Activated CD4-positive, alpha-beta T cell treated with anti-CD3 and anti-CD28 coated beads, Interleukin-2, amount 10 ng/mL, durations not matched to agents 24 days and 14 days (primary cell): Measurements from ENCODE around the gene STARD3. TPM values are rescaled to one million over a fixed set of nuclear protein-coding genes. Genes with fewer than 3 reads are reported as not detected.
"Not testable (repeated sequence)": the region's sequence is repeated elsewhere in the genome, so short reads cannot be mapped to it uniquely, and the experiment has no call there.

ENCODE experiments used
- DNase-seq: peaks from one replicate; pipeline ENCODE4 v3.0.0; 2022
- H3K27ac Mint-ChIP-seq: one replicate; pipeline ENCODE4 v1.8.0; 2022; ENCODE audit warnings: mild to moderate bottlenecking, mixed read lengths
- H3K27me3 Mint-ChIP-seq: one replicate; pipeline ENCODE4 v1.8.0; 2022; ENCODE audit warnings: mixed read lengths
- H3K36me3 Mint-ChIP-seq: one replicate; pipeline ENCODE4 v1.8.0; 2022; ENCODE audit warnings: low read depth, mild to moderate bottlenecking, mixed read lengths
- H3K4me1 Mint-ChIP-seq: one replicate; pipeline ENCODE4 v1.8.0; 2021; ENCODE audit warnings: mixed read lengths
- H3K4me3 Mint-ChIP-seq: one replicate; pipeline ENCODE4 v1.8.0; 2022; ENCODE audit warnings: mild to moderate bottlenecking, moderate library complexity, mixed read lengths
- H3K9me3 Mint-ChIP-seq: one replicate; pipeline ENCODE4 v1.8.0; 2021; ENCODE audit warnings: mixed read lengths
- intact Hi-C: fragments of 100-400 bp; cut with micrococcal nuclease; formaldehyde crosslinking; loops from one replicate; pipeline ENCODE4 v1.15.1; 2023
- total RNA-seq: library from RNA; stranded (reverse); gene quantifications from 2 replicates; pipeline ENCODE4 v1.2.3, GENCODE V29; 2022

STARD3 gene
- total RNA-seq, result 53.6 and 60.3 TPM in 2 replicates

- Mint-ChIP-seq H3K36me3 (peaks cover 3% of the 10 kb centered on the region), H3K4me3 (peak within 1 kb of the TSS; percentile 90), H3K9me3 (no peaks in the 10 kb centered on the region), H3K27me3 (no peaks in the 10 kb centered on the region), H3K4me1 (peaks cover 35% of the 10 kb centered on the region), H3K27ac (peak within 1 kb of the TSS; percentile 79)
- intact Hi-C loops, result loop anchor here (1.0 to 5.0 kb wide), 4 partner anchors 50 to 290 kb away; partner anchors contain the start of genes LRRC3C, MIEN1 and ORMDL3
- peak; percentile 97 for DNase-seq
Observed at GRCh38 chr17:39636927-39637736, at the start of gene STARD3. TSS of gene STARD3 (plus strand) at chr17:39637144. CDS start at chr17:39653532, 16,388 bp downstream.

GRCh38 chr17:39590180-39590579 lies 46.8 kb upstream of the STARD3 start:
- H3K36me3 Mint-ChIP-seq, DNase-seq, H3K4me3 Mint-ChIP-seq, H3K27ac Mint-ChIP-seq, H3K9me3 Mint-ChIP-seq, H3K4me1 Mint-ChIP-seq: not testable (repeated sequence)
- intact Hi-C loops, result loop anchor here (5.0 kb wide), 1 partner anchor 1028 kb away; no protein-coding TSS in a partner anchor
- peaks cover 30% of the 10 kb centered on the region for H3K27me3 Mint-ChIP-seq

- Mint-ChIP-seq H3K36me3 (peaks cover 2% of the 10 kb centered on the region), H3K4me3 (no peak overlapping the region), H3K4me1 (peaks cover 3% of the 10 kb centered on the region), H3K27ac (no peak overlapping the region), H3K27me3 (peaks cover 49% of the 10 kb centered on the region), H3K9me3 (peaks cover 5% of the 10 kb centered on the region)
- intact Hi-C loops, result loop anchor here (5.0 kb wide), 1 partner anchor 1030 kb away; no protein-coding TSS in a partner anchor
- peak; percentile 84 for DNase-seq
Observed at GRCh38 chr17:39591958-39592954, 44.7 kb upstream of the STARD3 start.

DNA sequence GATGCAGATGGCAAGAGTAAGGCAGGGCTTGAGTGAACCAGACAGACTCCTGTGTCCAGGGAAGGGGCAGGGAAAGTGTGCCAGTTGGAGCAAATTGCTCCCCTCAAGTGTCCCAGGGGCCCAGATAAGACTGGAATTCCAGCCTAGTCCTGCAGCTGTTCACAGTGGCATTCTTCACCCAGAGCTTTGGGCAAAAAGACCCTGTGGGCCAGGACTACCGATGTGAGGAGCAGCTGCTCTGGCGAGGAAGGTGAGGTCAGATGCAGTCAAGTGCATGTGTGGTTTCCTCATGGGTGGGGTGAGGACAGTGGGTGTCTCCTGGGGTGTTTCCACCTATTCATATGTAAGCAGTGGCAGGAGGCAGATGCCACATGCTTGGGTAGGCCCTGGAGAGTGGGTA lies 43.6 kb upstream of the STARD3 start:
- H3K4me3 Mint-ChIP-seq, result no peak overlapping the region
- peaks cover 5% of the 10 kb centered on the region for H3K9me3 Mint-ChIP-seq
- DNase-seq, result no peak
- peaks cover 5% of the 10 kb centered on the region for H3K4me1 Mint-ChIP-seq
- peaks cover 2% of the 10 kb centered on the region for H3K36me3 Mint-ChIP-seq
- peaks cover 57% of the 10 kb centered on the region for H3K27me3 Mint-ChIP-seq
- H3K27ac Mint-ChIP-seq, result no peak overlapping the region
- intact Hi-C loops, result loop anchor here (5.0 kb wide), 1 partner anchor 1031 kb away; no protein-coding TSS in a partner anchor

GRCh38 chr17:39595294-39595693 lies 41.6 kb upstream of the STARD3 start:
- peaks cover 2% of the 10 kb centered on the region for H3K36me3 Mint-ChIP-seq
- DNase-seq, result no peak
- intact Hi-C loops, result no loop called here
- no peak overlapping the region for H3K4me3 Mint-ChIP-seq
- H3K27me3 Mint-ChIP-seq, result peaks cover 64% of the 10 kb centered on the region
- peaks cover 5% of the 10 kb centered on the region for H3K9me3 Mint-ChIP-seq
- H3K27ac Mint-ChIP-seq, result no peak overlapping the region
- H3K4me1 Mint-ChIP-seq, result peaks cover 5% of the 10 kb centered on the region

DNA sequence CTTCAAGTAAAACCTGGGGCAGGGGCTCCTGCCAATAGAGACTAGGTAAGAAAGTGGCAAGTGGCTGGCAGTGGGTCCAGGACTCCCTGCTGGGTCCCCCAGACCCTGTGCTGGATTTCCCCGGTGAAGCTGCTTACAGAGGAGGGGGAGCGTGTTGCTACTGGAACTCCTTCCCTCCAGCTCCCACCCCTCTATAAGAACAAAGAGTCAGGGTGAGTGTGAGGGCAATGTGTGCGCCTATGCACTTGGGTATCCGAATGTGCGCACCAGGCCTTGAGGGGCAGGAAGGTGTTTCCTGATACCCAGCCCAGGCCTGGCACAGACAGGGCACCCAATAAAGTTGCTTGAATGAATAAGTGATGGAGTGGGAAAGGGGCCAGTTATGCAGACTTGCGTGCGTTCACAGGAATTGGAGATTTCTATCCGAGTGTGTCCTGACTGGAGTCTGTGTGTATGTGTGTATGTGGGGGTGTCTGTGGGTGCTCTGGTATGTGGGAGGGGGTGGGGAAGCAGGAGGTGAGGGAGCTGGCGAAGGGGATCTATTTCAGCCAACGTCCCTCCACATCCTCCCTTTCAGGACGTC lies 40.9 kb upstream of the STARD3 start:
- H3K4me1 Mint-ChIP-seq, result peaks cover 5% of the 10 kb centered on the region
- H3K27ac Mint-ChIP-seq, result no peak overlapping the region
- peaks cover 2% of the 10 kb centered on the region for H3K36me3 Mint-ChIP-seq
- H3K27me3 Mint-ChIP-seq, result peaks cover 69% of the 10 kb centered on the region
- DNase-seq, result no peak
- no peak overlapping the region for H3K4me3 Mint-ChIP-seq
- H3K9me3 Mint-ChIP-seq, result peaks cover 5% of the 10 kb centered on the region
- intact Hi-C loops, result no loop called here

GRCh38 chr17:39596543-39597267 lies 40.2 kb upstream of the STARD3 start:
- Mint-ChIP-seq H3K27ac (no peak overlapping the region), H3K4me3 (no peak overlapping the region), H3K36me3 (peaks cover 2% of the 10 kb centered on the region), H3K4me1 (peaks cover 5% of the 10 kb centered on the region), H3K9me3 (peaks cover 5% of the 10 kb centered on the region), H3K27me3 (peaks cover 76% of the 10 kb centered on the region)
- no peak for DNase-seq
- intact Hi-C loops, result no loop called here

DNA sequence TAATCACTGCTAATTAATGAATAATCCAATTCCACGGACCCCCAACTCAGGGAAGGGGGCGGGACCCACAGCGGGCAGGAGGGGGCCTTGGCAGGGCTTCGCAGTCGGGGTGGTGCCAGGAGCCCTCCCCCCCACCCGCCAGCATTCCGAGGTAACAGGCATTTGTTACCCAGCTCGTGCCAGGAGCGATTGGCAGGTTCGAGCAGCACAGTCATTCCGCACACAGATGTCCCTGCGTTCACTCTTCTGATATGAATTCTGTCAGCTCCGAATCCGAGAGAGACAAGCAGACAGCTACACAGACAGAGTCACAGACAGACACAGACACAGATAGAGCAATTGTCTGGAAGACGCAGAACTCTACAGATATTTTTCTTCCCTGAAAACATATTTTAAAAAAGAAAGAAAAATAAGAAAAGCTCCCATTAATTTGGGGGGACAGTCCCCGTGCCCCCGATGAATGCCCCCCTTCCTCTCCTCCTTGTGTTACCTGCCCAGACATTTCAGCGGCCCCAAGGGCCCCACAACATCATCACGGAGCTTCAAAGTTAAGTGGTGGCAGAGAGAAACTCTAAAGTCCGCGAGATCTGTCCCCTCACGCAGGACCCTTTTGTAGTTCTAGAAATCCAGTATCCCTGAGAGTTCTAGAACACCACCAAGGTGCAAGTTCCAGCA lies 39.4 kb upstream of the STARD3 start:
- Mint-ChIP-seq H3K9me3 (peaks cover under 1% of the 10 kb centered on the region), H3K36me3 (peaks cover 2% of the 10 kb centered on the region), H3K27me3 (peaks cover 80% of the 10 kb centered on the region), H3K4me1 (peaks cover 8% of the 10 kb centered on the region), H3K4me3 (no peak overlapping the region), H3K27ac (no peak overlapping the region)
- no peak for DNase-seq
- intact Hi-C loops, result no loop called here

DNA sequence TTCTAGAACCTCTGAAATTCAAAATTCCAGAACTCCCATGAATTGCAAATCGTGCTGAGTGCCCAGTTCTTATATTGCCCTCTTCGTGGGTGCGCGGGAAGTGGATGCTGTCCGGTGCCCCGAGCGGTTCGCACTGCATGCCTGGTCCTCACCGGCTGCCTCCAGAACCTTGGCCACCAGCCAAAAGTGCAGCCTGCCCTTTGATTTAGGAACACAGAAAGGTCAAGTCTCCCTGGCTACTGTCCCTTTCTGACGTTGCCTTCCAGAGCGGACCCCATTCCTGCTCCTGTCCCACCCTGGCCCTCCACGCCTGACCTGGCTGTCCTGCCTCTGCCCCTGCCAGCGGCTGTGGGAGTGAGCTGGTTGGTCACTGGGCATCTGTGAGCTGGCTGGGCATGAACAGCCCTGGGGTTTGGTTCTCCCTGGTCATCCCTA lies 38.9 kb upstream of the STARD3 start:
- H3K27ac Mint-ChIP-seq, result no peak overlapping the region
- no peak overlapping the region for H3K4me3 Mint-ChIP-seq
- DNase-seq, result no peak
- H3K36me3 Mint-ChIP-seq, result peaks cover 2% of the 10 kb centered on the region
- intact Hi-C loops, result no loop called here
- H3K9me3 Mint-ChIP-seq, result no peaks in the 10 kb centered on the region
- H3K4me1 Mint-ChIP-seq, result peaks cover 8% of the 10 kb centered on the region
- peaks cover 85% of the 10 kb centered on the region for H3K27me3 Mint-ChIP-seq

DNA sequence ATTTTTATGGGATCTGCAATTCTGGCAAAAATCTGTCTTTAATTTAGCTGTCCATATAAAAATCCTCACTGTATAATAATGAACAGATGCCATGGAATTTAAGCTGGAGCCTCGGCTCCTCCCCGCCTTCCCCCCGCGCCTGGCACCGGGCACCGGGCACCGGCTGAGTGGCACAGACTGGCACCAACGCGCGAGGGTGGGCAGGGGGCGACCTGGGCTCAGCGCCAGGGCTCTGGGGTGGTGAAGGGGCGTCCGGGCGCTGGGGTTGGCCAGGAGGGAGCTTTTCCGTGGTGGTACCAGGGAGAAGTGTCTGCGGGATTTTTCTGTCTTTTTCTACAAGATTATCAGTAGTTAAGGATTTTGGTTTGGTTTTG lies 38.3 kb upstream of the STARD3 start:
- no peak for DNase-seq
- Mint-ChIP-seq H3K27ac (no peak overlapping the region), H3K27me3 (peaks cover 85% of the 10 kb centered on the region), H3K9me3 (no peaks in the 10 kb centered on the region), H3K4me1 (peaks cover 12% of the 10 kb centered on the region), H3K4me3 (no peak overlapping the region), H3K36me3 (peaks cover 2% of the 10 kb centered on the region)
- intact Hi-C loops, result no loop called here

GRCh38 chr17:39599004-39599664 lies 37.8 kb upstream of the STARD3 start:
- peaks cover 84% of the 10 kb centered on the region for H3K27me3 Mint-ChIP-seq
- H3K4me1 Mint-ChIP-seq, result peaks cover 14% of the 10 kb centered on the region
- H3K4me3 Mint-ChIP-seq, result no peak overlapping the region
- H3K27ac Mint-ChIP-seq, result no peak overlapping the region
- no peak for DNase-seq
- H3K36me3 Mint-ChIP-seq, result peaks cover 2% of the 10 kb centered on the region
- intact Hi-C loops, result no loop called here
- no peaks in the 10 kb centered on the region for H3K9me3 Mint-ChIP-seq

DNA sequence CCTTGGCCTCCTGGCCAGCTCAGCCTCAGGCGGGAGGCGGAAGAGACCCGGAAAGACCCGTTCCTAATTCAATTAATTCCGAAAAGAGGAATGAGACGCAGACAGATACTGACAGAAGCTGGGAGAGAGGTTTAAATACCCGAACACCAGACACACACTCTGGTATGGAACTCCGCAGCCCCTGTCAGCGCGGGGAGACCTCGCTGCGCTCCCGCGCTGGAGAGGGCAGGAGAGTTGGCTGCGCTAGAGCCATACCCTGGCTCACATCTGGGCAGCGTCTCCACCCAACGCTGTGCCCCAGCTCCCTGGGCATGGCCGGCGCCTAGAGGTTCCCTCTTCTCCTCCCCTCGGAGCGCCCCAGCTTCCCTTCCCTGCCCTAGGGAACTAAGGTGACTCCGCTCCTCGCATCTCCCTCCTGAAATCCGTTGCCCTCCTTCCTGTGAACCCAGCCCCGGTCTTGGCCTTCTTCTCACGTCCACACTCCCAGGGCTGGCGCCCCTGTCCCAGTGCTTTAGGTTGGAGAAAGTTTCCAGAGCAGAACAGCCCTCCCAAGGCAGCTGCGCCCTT lies 37.2 kb upstream of the STARD3 start:
- H3K27ac Mint-ChIP-seq, result no peak overlapping the region
- no peaks in the 10 kb centered on the region for H3K9me3 Mint-ChIP-seq
- no peak overlapping the region for H3K4me3 Mint-ChIP-seq
- H3K36me3 Mint-ChIP-seq, result peaks cover 2% of the 10 kb centered on the region
- DNase-seq, result no peak
- peaks cover 80% of the 10 kb centered on the region for H3K27me3 Mint-ChIP-seq
- H3K4me1 Mint-ChIP-seq, result peaks cover 14% of the 10 kb centered on the region
- intact Hi-C loops, result loop anchor here (5.0 kb wide), 1 partner anchor 1027 kb away; no protein-coding TSS in a partner anchor
